K562 (cell line): ENCODE results near the gene DTX3. TPM values are rescaled to one million over a fixed set of nuclear protein-coding genes. Genes with fewer than 3 reads are reported as not detected.
"Not testable (repeated sequence)": the region's sequence is repeated elsewhere in the genome, so short reads cannot be mapped to it uniquely, and the experiment has no call there.

ENCODE experiments used
- ATAC-seq: fragments of 200-7000 bp; cut with Tn5 transposase; 3 replicates; pipeline ENCODE4 v1.9.1; 2020; ENCODE audit warnings: moderate library complexity
- BruUV-seq: library from RNA; stranded (reverse); fragments of 400-500 nt; replicated peaks from 2 replicates; lab custom pipeline; 2021; lab: Mats Ljungman, UMichigan
- CTCF ChIA-PET: fragments of 300-600 bp; formaldehyde crosslinking; extraction: SDS; loops from one replicate; lab custom pipeline; 2021; ENCODE audit warnings: low intra/inter-chr PET ratio; lab: Yijun Ruan, JAX
- POLR2A ChIA-PET: fragments of 300-600, 350-650 bp; sonication (Branson Sonifier 250); formaldehyde crosslinking; extraction: SDS; loops from one replicate; lab custom pipeline; 2021; ENCODE audit warnings: antibody characterized with exemption, inconsistent platforms; lab: Yijun Ruan, JAX
- DNase-seq, 4 experiments: peaks; one replicate each; pipeline versions ENCODE4 v3.0.0 to v3.0.0-alpha.2; 2011 to 2018; ENCODE audit warnings: low spot score in 3 of 4, mixed read lengths in 3 of 4; ENCODE audit errors: extremely low read depth in 1 of 4
- FAIRE-seq: peaks from 2 replicates; lab custom pipeline; 2011; peaks lifted over from hg19 to GRCh38; lab: Jason Lieb, UNC
- H2AFZ ChIP-seq: 2 replicates; pipeline ENCODE4 v1.6.0; 2011; ENCODE audit warnings: low read depth, low read length, control low read depth, inconsistent platforms
- H3K27ac ChIP-seq: fragments of 200-600 bp; 3 replicates; pipeline ENCODE4 v1.8.0; 2011; ENCODE audit warnings: low read depth, mild to moderate bottlenecking, control low read depth, inconsistent platforms, low read length, moderate library complexity, mixed read lengths; ENCODE audit errors: extremely low read depth
- H3K27me3 ChIP-seq, 2 experiments: fragments of 300-600 bp in 1 of 2; 2 replicates in 1 of 2; 3 replicates in 1 of 2; pipeline versions ENCODE4 v1.6.0 to v1.8.0; 2011; ENCODE audit warnings: inconsistent platforms in 2 of 2, low read length in 2 of 2, mild to moderate bottlenecking in 1 of 2, mixed read lengths in 1 of 2, moderate library complexity in 1 of 2; ENCODE audit not compliant: control insufficient read depth in 2 of 2, insufficient read depth in 2 of 2
- H3K36me3 ChIP-seq: fragments of 300-600 bp; 3 replicates; pipeline ENCODE4 v1.8.0; 2011; ENCODE audit warnings: mild to moderate bottlenecking, low read length, inconsistent platforms; ENCODE audit not compliant: control insufficient read depth, insufficient read depth
- H3K4me1 ChIP-seq, 2 experiments: fragments of 200-600 bp in 1 of 2; replicated peaks in 1 of 2; 2 replicates in 1 of 2; 3 replicates in 1 of 2; pipeline versions ENCODE4 v1.5.1 to v1.8.0; 2011; ENCODE audit warnings: inconsistent platforms in 2 of 2, low read length in 2 of 2, mild to moderate bottlenecking in 1 of 2, mixed read lengths in 1 of 2, moderate library complexity in 1 of 2; ENCODE audit not compliant: control insufficient read depth in 2 of 2, insufficient read depth in 2 of 2
- H3K4me2 ChIP-seq: 2 replicates; pipeline ENCODE4 v1.6.1; 2011; ENCODE audit warnings: low read length, control low read depth, inconsistent platforms, mixed read lengths; ENCODE audit not compliant: insufficient read depth
- H3K4me3 ChIP-seq: fragments of 200-600 bp; sonication (generic), shearing (Covaris generic); 2 replicates; pipeline ENCODE4 v1.5.1; 2016; ENCODE audit warnings: control low read depth, inconsistent platforms
- H3K79me2 ChIP-seq: fragments of 200-600 bp; 3 replicates; pipeline ENCODE4 v1.8.0; 2011; ENCODE audit warnings: low read length, inconsistent platforms; ENCODE audit not compliant: control insufficient read depth, insufficient read depth
- H3K9ac ChIP-seq, 2 experiments: 2 replicates each; pipeline versions ENCODE4 v1.6.0 to v1.6.1; 2011; ENCODE audit warnings: low read depth in 2 of 2, low read length in 2 of 2, control low read depth in 1 of 2, inconsistent platforms in 1 of 2, mild to moderate bottlenecking in 1 of 2, mixed read lengths in 1 of 2; ENCODE audit not compliant: insufficient read depth in 1 of 2
- H3K9me1 ChIP-seq: one replicate; pipeline ENCODE4 v1.6.0; 2011; ENCODE audit warnings: inconsistent platforms, mild to moderate bottlenecking, low read length, moderate library complexity; ENCODE audit not compliant: control insufficient read depth, insufficient read depth
- H3K9me3 ChIP-seq: replicated peaks from 2 replicates; pipeline ENCODE4 v1.5.1; 2011; ENCODE audit warnings: low read depth, low read length, inconsistent platforms; ENCODE audit not compliant: control insufficient read depth, insufficient read depth
- H4K20me1 ChIP-seq: replicated peaks from 2 replicates; pipeline ENCODE4 v1.6.1; 2011; ENCODE audit warnings: low read length, inconsistent platforms, mixed read lengths; ENCODE audit not compliant: control insufficient read depth, insufficient read depth
- ARID1B ChIP-seq: fragments of 450-650 bp; IDR thresholded peaks from 2 replicates; pipeline ENCODE4 v1.6.1; 2016; ENCODE audit warnings: antibody characterized with exemption, mild to moderate bottlenecking, inconsistent platforms
- ARNT ChIP-seq, 2 experiments: fragments of 450-650 bp; IDR thresholded peaks; 2 replicates each; pipeline ENCODE4 v1.6.1; 2016; ENCODE audit warnings: mild to moderate bottlenecking in 1 of 2
- ATF3 ChIP-seq, 2 experiments: fragments of 450-650 bp in 1 of 2; sonication (generic) in 1 of 2; formaldehyde crosslinking in 1 of 2; IDR thresholded peaks in 1 of 2; conservative IDR thresholded peaks in 1 of 2; 2 replicates each; pipeline versions ENCODE4 v1.6.1 to v1.8.1; 2016 to 2023; ENCODE audit warnings: mild to moderate bottlenecking in 2 of 2, moderate library complexity in 2 of 2, inconsistent platforms in 1 of 2, missing genetic modification reagents in 1 of 2
- BCOR ChIP-seq: fragments of 450-650 bp; IDR thresholded peaks from 2 replicates; pipeline ENCODE4 v1.6.1; 2016
- CBFA2T2 ChIP-seq: fragments of 450-650 bp; conservative IDR thresholded peaks from 2 replicates; pipeline ENCODE4 v1.6.1; 2017; ENCODE audit warnings: mild to moderate bottlenecking
- CBFA2T3 ChIP-seq: fragments of 450-650 bp; IDR thresholded peaks from 2 replicates; pipeline ENCODE4 v1.6.1; 2017
- DPF2 ChIP-seq: fragments of 450-650 bp; IDR thresholded peaks from 2 replicates; pipeline ENCODE4 v1.6.1; 2016
- FOSL1 ChIP-seq: fragments of 200-800 bp; sonication (Bioruptor generic); conservative IDR thresholded peaks from 2 replicates; pipeline ENCODE4 v1.6.1; 2016; ENCODE audit warnings: missing genetic modification characterization, missing compliant biosample characterization
- JUND ChIP-seq, 2 experiments: IDR thresholded peaks; 2 replicates in 1 of 2; 3 replicates in 1 of 2; pipeline ENCODE4 v1.6.1; 2011; ENCODE audit warnings: borderline replicate concordance in 2 of 2, low read depth in 2 of 2, low read length in 2 of 2, improper control_type of control experiment in 1 of 2, missing biosample characterization in 1 of 2, missing genetic modification characterization in 1 of 2, missing genetic modification reagents in 1 of 2
- KDM1A ChIP-seq, 2 experiments: fragments of 450-650 bp; IDR thresholded peaks; 2 replicates each; pipeline ENCODE4 v1.6.1; 2016; ENCODE audit warnings: mild to moderate bottlenecking in 2 of 2
- SMARCA4 ChIP-seq: fragments of 450-650 bp; IDR thresholded peaks from 2 replicates; pipeline ENCODE4 v1.6.1; 2016
- SMARCE1 ChIP-seq: fragments of 450-650 bp; IDR thresholded peaks from 2 replicates; pipeline ENCODE4 v1.7.1; 2016; ENCODE audit warnings: mild to moderate bottlenecking
- TAL1 ChIP-seq: fragments of 450-650 bp; IDR thresholded peaks from 2 replicates; pipeline ENCODE4 v1.6.1; 2016; ENCODE audit warnings: mild to moderate bottlenecking
- TCF3 ChIP-seq: sonication (generic); formaldehyde crosslinking; IDR thresholded peaks from 2 replicates; pipeline ENCODE4 v1.4.0; 2020; ENCODE audit warnings: mild to moderate bottlenecking, missing genetic modification reagents
- TRIM24 ChIP-seq, 2 experiments: fragments of 450-650 bp; IDR thresholded peaks; 2 replicates each; pipeline ENCODE4 v1.6.1; 2016
- WGBS: fragments of 100-300 bp; shearing (Covaris generic); methylation state at CpG from one replicate; pipeline ENCODE4 v1.1.6; 2016; ENCODE audit warnings: low coverage, mixed read lengths; ENCODE audit not compliant: insufficient coverage; ENCODE audit errors: missing lambda C conversion rate; 5-methylcytosine and 5-hydroxymethylcytosine counted together
- in situ Hi-C: fragments of 300-500 bp; cut with MboI; formaldehyde crosslinking; loops from 4 replicates; pipeline ENCODE4 v1.15.0; 2018; ENCODE audit warnings: inconsistent platforms, mixed read lengths
- intact Hi-C: fragments of 100-400 bp; cut with micrococcal nuclease; formaldehyde crosslinking; loops from 2 replicates; pipeline ENCODE4 v1.14.2; 2022
- polyA plus RNA-seq, 8 experiments: library from polyadenylated mRNA; depleted of rRNA in 4 of 8; stranded (reverse) in 5 of 8; unstranded in 3 of 8; fragments of >200 nt; fragmentation: Nextera tagmentation in 2 of 8; fragmentation: Illumina TruSeq in 1 of 8; extraction: Ambion mirVana in 2 of 8; extraction: Trizol in 1 of 8; gene quantifications; 2 replicates each; pipeline versions ENCODE4 v1.2.1 to v1.2.3, GENCODE V29; 2011 to 2014; ENCODE audit warnings: inconsistent platforms in 1 of 8, missing spikeins in 1 of 8
- total RNA-seq, 7 experiments: library from RNA; depleted of rRNA in 6 of 7; stranded (reverse); fragments of >200 nt in 6 of 7; fragmentation: Illumina TruSeq in 2 of 7; extraction: Trizol in 2 of 7; gene quantifications; 2 replicates each; pipeline versions ENCODE4 v1.2.1 to v1.2.3, GENCODE V29; 2011 to 2021; ENCODE audit warnings: low replicate concordance in 1 of 7

Gene DTX3
- total and polyA plus RNA-seq, 9 of the 15 experiments (the other 6 are each of a cell fraction or from before 2014, with no cell fraction given) = 0.03 to 0.09 (median 0.06) TPM; not detected in 6

- H3K36me3 ChIP-seq = peaks cover 23% of the 10 kb centered on the region; the same call in 2 of the 3 replicates
- H3K9me3 ChIP-seq; TF ChIP-seq ATF3 (CRISPR knock-in tag; conservative IDR thresholded peaks at IDR 0.05): not testable (repeated sequence)
- TF ChIP-seq TAL1 (peak; percentile 35; the same call in 1 of the 2 replicates), BCOR (0 out of 2 replicates have a peak, but pooled peaks have one; percentile 17), SMARCE1 (peak; percentile 46; the same call in 1 of the 2 replicates), JUND (IDR thresholded peaks at IDR 0.05; ENCODE audit: borderline replicate concordance, low read depth, low read length) (peak; percentile 64; the same call in 1 of the 2 replicates), JUND (tag; IDR thresholded peaks at IDR 0.05; ENCODE audit: borderline replicate concordance, low read depth, low read length) (peak; percentile 33; the same call in 1 of the 3 replicates), CBFA2T2 (peak; percentile 37), FOSL1 (tag) (peak; percentile 53; the same call in 1 of the 2 replicates), ATF3 (IDR thresholded peaks at IDR 0.05) (peak; percentile 78), CBFA2T3 (peak; percentile 71), ARID1B (peak; percentile 73), SMARCA4 (peak; percentile 75), TCF3 (peak; percentile 47; the same call in 1 of the 2 replicates), KDM1A (IDR thresholded peaks at IDR 0.05) (peak; percentile 80 to 84), DPF2 (peak; percentile 60; the same call in 1 of the 2 replicates), TRIM24 (IDR thresholded peaks at IDR 0.05) (peak; percentile 13 to 38; a peak in 1 of 4 replicates), ARNT (IDR thresholded peaks at IDR 0.05) (0 out of 4 replicates have a peak, but pooled peaks of 1 of the 2 experiments have one; percentile 44)
- TF ChIP-seq, all 486 proteins: peak for 15; not testable (repeated sequence) for 471
- CTCF ChIA-PET, H4K20me1 ChIP-seq, intact Hi-C loops, H3K4me2 ChIP-seq, H3K27me3 ChIP-seq, BruUV-seq, in situ Hi-C loops, H3K27ac ChIP-seq, H3K9me1 ChIP-seq, H3K4me3 ChIP-seq, H2AFZ ChIP-seq, H3K9ac ChIP-seq: not testable (repeated sequence)
- H3K79me2 ChIP-seq = peaks cover 15% of the 10 kb centered on the region; the same call in 1 of the 3 replicates
- POLR2A ChIA-PET = interaction anchor here (0.6 to 1.9 kb wide), 3 partner anchors 9 to 27 kb away, joined by 3 to 5 read pairs (median 3); no protein-coding TSS in a partner anchor
- peaks cover 7 to 14% of the 10 kb centered on the region in 2 experiments; a peak in 4 of 5 replicates for H3K4me1 ChIP-seq
- ATAC-seq (peak; percentile 28; the same call in 2 of the 3 replicates), DNase-seq (peak in 1 of 4 experiments; percentile 39), FAIRE-seq (peak; percentile 57)
- WGBS = 4% methylated on average over 1 of the region's 1 CpG
These were observed 43.5 kb upstream of the DTX3 start for GRCh38 chr12:57561117-57561516.
